Stimulated activated CD4-positive, alpha-beta T cell treated with anti-CD3 and anti-CD28 coated beads, Interleukin-4, amount 100 ng/mL, for 24 hours (primary cell): ENCODE measurements around the gene CEBPZOS.

Experiments used
- DNase-seq: peaks from one replicate; pipeline ENCODE4 v3.0.0-alpha.2; 2020

CEBPZOS gene

DNA sequence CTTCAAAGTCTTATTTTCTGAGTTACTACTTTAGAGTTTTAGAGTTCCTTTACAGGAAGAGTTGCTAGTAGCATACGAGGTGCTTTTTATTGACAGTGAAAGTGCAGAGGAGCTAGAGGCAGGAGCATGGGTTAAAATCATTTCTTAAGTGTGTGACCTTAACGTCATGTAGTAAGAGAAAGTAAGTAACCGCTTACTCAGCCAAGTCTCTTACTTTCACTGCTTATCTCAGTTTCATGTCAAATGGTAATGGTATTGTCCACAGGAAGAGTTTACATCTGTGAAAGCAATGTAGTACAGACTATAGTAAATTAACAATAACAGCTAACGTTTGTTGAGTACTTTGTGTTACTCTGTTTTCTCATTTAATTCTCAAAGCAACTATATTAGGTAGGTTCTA is 47.7 kb downstream of the CEBPZOS start:
- no peak for DNase-seq

DNA sequence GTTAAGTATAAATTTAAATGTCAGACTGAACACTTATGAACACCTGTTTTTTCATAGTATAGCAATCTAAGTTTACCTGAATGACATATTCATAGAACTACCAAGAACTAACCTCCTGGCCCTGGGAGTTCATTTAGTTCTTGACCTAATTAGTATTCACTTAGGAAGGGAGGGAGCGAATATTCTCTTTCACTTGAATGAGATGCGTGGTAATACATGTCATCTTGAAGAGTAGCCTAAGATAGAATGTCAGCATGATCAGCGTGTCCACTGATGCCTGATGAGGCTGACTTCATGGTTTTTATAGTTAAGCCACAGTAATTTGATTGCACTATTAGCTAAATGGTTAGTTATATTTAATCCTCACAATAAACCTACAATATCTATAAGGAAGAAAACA is 48.5 kb downstream of the CEBPZOS start:
- no peak for DNase-seq

GRCh38 chr2:37246205-37246604 is 49.9 kb downstream of the CEBPZOS start:
- DNase-seq, result no peak

GRCh38 chr2:37250869-37251740 is 54.8 kb downstream of the CEBPZOS start:
- DNase-seq, result no peak
